AG04449 (cell line): ENCODE results near the gene SP140L.
"Not testable (repeated sequence)": the region's sequence is repeated elsewhere in the genome, so short reads cannot be mapped to it uniquely, and the experiment has no call there.

Experiments used
- CTCF ChIA-PET: fragments of 350-600 bp; formaldehyde crosslinking; extraction: SDS; loops from one replicate; lab custom pipeline; 2021; ENCODE audit warnings: antibody characterized with exemption; lab: Yijun Ruan, JAX
- POLR2A ChIA-PET: fragments of 400-600, 350-600 bp; formaldehyde crosslinking; extraction: SDS; loops from one replicate; lab custom pipeline; 2020; ENCODE audit warnings: antibody characterized with exemption, inconsistent platforms; lab: Yijun Ruan, JAX
- DNase-seq: peaks from one replicate; pipeline ENCODE4 v3.0.0-alpha.2; 2010; ENCODE audit warnings: low read depth, low spot score
- H3K4me3 ChIP-seq: 2 replicates; pipeline ENCODE4 v1.5.1; 2011; ENCODE audit warnings: low read depth, mild to moderate bottlenecking, control low read depth, low read length
- TF ChIP-seq, protein P1 (sequence below): IDR thresholded peaks from one replicate; pipeline ENCODE4 v1.5.1; 2011; ENCODE audit warnings: mild to moderate bottlenecking, moderate library complexity, low read length, control low read depth, inconsistent platforms; ENCODE audit not compliant: insufficient read depth; ENCODE audit errors: missing control alignments

Gene SP140L

DNA sequence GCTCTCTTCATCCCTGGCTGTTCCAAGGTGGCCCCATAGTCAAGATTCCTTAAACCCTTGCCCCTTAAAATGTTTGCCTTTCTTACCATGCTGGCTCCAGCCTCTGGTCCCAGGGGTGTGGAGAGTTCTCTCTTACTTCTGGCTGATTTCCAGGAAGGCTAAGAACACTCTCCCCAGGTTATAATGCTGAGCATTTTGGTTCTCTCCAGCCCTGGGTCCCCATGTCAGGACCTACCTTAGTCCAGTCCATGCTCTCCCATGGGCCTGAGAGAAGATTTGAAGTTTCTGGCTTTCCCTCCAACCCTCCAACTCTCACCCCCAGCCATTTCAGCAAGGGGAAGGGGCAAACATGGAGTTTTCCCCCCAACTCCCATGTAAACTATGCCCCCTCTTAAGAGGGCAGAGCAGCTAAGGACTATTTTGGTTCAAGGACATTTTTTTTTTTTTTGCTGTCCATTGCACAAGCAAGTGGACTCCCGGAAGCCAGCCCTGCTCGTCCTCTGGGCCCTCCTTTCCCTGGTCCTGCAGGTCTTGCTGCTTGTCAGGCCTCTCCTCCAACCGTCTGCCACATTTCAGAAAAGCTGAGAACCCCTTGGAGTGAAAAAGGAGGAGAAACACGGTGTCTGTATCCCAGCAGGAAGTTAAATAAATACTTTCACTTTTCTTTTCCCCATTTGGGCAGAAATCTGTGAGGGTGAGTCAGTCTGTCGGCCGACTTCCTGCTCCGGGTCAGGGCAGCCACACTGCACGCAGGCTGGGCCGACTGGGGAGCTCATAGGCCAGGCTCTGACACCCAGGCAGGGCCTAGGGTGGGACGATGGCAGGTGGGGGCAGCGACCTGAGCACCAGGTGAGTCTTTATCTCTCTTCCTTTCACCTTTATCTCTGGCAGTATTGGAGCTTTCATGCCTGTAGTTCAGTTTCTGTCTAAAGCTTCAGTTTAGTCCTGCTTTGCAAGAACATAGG lies at the start of gene SP140L:
Gene SP140L (plus strand): TSS at position 741 of the 965 bp plus-strand sequence. CDS start 77 bp downstream, at position 818.
- DNase-seq = peak; percentile 29
- peak within 1 kb of the TSS; percentile 67 for H3K4me3 ChIP-seq
- TF ChIP-seq, protein P1, sequence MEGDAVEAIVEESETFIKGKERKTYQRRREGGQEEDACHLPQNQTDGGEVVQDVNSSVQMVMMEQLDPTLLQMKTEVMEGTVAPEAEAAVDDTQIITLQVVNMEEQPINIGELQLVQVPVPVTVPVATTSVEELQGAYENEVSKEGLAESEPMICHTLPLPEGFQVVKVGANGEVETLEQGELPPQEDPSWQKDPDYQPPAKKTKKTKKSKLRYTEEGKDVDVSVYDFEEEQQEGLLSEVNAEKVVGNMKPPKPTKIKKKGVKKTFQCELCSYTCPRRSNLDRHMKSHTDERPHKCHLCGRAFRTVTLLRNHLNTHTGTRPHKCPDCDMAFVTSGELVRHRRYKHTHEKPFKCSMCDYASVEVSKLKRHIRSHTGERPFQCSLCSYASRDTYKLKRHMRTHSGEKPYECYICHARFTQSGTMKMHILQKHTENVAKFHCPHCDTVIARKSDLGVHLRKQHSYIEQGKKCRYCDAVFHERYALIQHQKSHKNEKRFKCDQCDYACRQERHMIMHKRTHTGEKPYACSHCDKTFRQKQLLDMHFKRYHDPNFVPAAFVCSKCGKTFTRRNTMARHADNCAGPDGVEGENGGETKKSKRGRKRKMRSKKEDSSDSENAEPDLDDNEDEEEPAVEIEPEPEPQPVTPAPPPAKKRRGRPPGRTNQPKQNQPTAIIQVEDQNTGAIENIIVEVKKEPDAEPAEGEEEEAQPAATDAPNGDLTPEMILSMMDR = no peak
- ChIA-PET CTCF (interaction anchor here (1.1 to 1.5 kb wide), 3 partner anchors 10 to 286 kb away, joined by 3 read pairs; no protein-coding TSS in a partner anchor), POLR2A (no interaction called here)

DNA sequence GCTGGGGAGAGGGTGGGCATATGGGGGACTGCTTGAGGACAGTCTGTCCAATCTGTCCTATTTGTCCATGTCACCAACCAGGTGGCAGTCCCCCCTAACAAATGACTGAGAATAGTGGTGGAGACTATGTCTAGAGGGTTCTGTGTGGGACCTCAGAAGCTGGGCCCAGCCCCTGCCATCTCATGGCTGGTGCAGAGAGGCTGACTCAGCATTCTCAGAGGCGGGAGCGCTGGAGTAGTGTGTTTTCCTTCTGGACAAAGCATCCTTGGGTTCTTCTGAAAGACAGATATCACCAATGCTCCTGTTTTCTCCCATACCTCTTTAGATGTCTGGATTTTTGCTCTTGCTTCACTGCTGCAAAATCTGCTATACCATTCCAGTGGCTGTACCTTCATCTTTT lies 44.1 kb upstream of the SP140L start:
- TF ChIP-seq, protein P1 = no peak
- ChIA-PET POLR2A (no interaction called here), CTCF (no interaction called here)
- H3K4me3 ChIP-seq = no peak overlapping the region
- no peak for DNase-seq

DNA sequence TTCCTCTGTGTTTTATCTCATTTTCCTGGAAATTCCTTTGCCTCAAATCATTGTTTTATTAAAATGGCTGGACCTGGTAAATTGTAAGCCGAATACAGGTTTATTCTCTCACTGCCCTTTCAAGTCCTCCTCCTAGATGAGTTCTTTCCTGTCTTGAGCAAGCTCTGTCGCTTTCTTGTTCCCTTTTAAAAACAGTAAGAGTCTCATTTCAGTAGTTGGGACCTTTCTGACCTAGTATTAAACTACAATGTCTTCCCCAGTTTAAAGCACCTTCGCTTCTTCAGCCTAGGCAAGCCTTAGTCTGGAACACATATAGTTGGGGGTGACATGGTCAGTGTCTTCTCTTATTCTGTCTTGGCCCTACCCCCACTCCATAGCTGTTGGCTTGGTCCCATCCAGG lies 40.9 kb upstream of the SP140L start:
- no peak for DNase-seq
- no peak overlapping the region for H3K4me3 ChIP-seq
- TF ChIP-seq, protein P1 = no peak
- ChIA-PET CTCF (no interaction called here), POLR2A (no interaction called here)

DNA sequence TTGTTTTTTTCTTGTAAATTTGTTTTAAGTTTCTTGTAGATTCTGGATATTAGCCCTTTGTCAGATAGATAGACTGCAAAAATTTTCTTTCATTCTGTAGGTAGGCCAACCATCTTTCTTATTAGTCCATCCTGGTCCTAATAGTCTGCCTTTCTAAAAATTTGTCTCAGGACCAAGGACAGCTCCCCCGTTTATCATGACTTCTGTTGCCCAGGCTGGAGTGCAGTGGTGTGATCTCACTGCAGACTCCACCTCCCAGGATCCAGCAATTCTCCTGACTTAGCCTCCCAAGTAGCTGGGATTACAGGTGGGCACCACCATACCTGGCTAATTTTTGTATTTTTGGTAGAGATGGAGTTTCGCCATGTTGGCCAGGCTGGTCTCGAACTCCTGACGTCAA lies 37.7 kb upstream of the SP140L start:
- POLR2A ChIA-PET, DNase-seq, H3K4me3 ChIP-seq, CTCF ChIA-PET: not testable (repeated sequence)

DNA sequence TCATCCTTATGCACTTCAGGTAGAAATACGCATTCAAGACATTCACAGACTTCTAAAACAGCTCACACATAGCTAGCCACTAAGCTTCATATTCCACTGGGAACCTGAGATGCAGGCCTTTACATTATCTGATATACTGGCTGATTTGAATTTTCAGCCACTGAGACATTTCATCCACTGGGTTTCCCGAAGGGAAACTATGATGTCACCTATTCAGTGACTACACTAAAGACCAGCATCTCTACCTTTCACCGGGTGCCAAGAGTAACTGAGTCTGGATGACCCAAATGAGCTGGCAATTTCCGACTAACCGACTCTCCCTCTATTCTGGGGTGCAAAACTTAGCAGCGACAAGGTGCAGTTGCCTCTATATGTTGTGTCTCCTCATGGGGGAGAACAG lies 31.8 kb upstream of the SP140L start:
- no peak for DNase-seq
- CTCF ChIA-PET = no interaction called here
- H3K4me3 ChIP-seq = no peak overlapping the region
- POLR2A ChIA-PET = no interaction called here
- TF ChIP-seq, protein P1 = no peak

DNA sequence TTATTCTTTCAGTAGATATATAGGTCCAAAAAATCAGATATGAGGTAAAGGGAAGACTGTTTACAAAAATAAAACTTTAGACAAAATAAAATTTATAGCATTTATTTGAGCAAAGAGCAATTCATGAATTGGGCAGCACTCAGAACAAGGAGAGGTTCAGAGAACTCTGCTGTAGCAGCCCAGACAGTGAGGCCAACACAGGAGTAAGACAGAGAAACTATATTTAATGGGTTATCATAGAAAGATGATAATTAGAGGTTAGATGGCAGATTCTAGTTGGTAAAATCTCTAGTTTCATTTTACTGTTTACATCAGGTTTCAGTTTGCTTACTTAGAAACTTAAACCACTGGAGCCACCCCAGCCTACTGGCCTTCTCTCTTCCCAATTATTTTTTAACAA lies 30.1 kb upstream of the SP140L start:
- CTCF ChIA-PET = no interaction called here

More for the DNA sequence above, 30.1 kb upstream of the SP140L start:
- DNase-seq = no peak
- no peak overlapping the region for H3K4me3 ChIP-seq
- TF ChIP-seq, protein P1 = no peak
- POLR2A ChIA-PET = no interaction called here
